HEK293 (cell line): Measurements from ENCODE around the gene GGTA1.

Source experiments
- CTCF ChIA-PET: fragments of 350-600 bp; formaldehyde crosslinking; extraction: SDS; loops from one replicate; lab custom pipeline; 2021; ENCODE audit warnings: antibody characterized with exemption; lab: Yijun Ruan, JAX
- POLR2A ChIA-PET: fragments of 300-600 bp; formaldehyde crosslinking; extraction: SDS; loops from one replicate; lab custom pipeline; 2020; ENCODE audit warnings: antibody characterized with exemption, inconsistent platforms; lab: Yijun Ruan, JAX
- H3K27ac ChIP-seq: fragments of 200-500 bp; sonication (Bioruptor generic); 2 replicates; pipeline ENCODE4 v1.5.1; 2014; ENCODE audit warnings: low read depth, low read length, control low read depth, inconsistent platforms; ENCODE audit errors: extremely low read depth
- H3K36me3 ChIP-seq, 2 experiments: fragments of 200-500 bp in 1 of 2; sonication (Bioruptor generic) in 1 of 2; 1 replicate in 1 of 2; 2 replicates in 1 of 2; pipeline ENCODE4 v1.5.1; 2014 to 2017; ENCODE audit warnings: inconsistent platforms in 2 of 2, low read length in 2 of 2; ENCODE audit not compliant: control insufficient read depth in 2 of 2, insufficient read depth in 1 of 2
- H3K4me1 ChIP-seq: fragments of 200-500 bp; sonication (Bioruptor generic); 2 replicates; pipeline ENCODE4 v1.5.1; 2014; ENCODE audit warnings: mild to moderate bottlenecking, low read length, inconsistent platforms; ENCODE audit not compliant: control insufficient read depth, insufficient read depth
- H3K4me3 ChIP-seq: 2 replicates; pipeline ENCODE4 v1.5.1; 2011; ENCODE audit warnings: low read depth, mild to moderate bottlenecking, control low read depth, low read length, moderate library complexity
- H3K9me3 ChIP-seq: fragments of 200-500 bp; sonication (Bioruptor generic); 2 replicates; pipeline ENCODE4 v1.5.1; 2014; ENCODE audit warnings: low read depth, low read length, inconsistent platforms; ENCODE audit not compliant: control insufficient read depth, insufficient read depth
- CTCF ChIP-seq: fragments of 450-650 bp; formaldehyde crosslinking; IDR thresholded peaks from 2 replicates; pipeline ENCODE4 v1.5.1; 2016; ENCODE audit warnings: missing biosample characterization, missing genetic modification characterization
- EGR2 ChIP-seq: fragments of 450-650 bp; formaldehyde crosslinking; IDR thresholded peaks from 2 replicates; pipeline ENCODE4 v1.5.1; 2016; ENCODE audit warnings: low read depth, missing biosample characterization, missing genetic modification characterization
- FEZF1 ChIP-seq: fragments of 450-650 bp; formaldehyde crosslinking; IDR thresholded peaks from 2 replicates; pipeline ENCODE4 v1.5.1; 2016; ENCODE audit warnings: missing biosample characterization, missing genetic modification characterization
- GLI2 ChIP-seq: fragments of 450-650 bp; formaldehyde crosslinking; IDR thresholded peaks from 2 replicates; pipeline ENCODE4; 2017; ENCODE audit warnings: missing biosample characterization, missing genetic modification characterization, low read depth, borderline replicate concordance
- KLF1 ChIP-seq: fragments of 450-650 bp; formaldehyde crosslinking; IDR thresholded peaks from 2 replicates; pipeline ENCODE4 v1.5.1; 2016; ENCODE audit warnings: missing biosample characterization, missing genetic modification characterization
- KLF16 ChIP-seq: fragments of 450-650 bp; formaldehyde crosslinking; IDR thresholded peaks from 2 replicates; pipeline ENCODE4 v1.5.1; 2017; ENCODE audit warnings: missing biosample characterization, missing genetic modification characterization
- KLF7 ChIP-seq: fragments of 450-650 bp; formaldehyde crosslinking; IDR thresholded peaks from 2 replicates; pipeline ENCODE4 v1.5.1; 2016; ENCODE audit warnings: missing biosample characterization, missing genetic modification characterization, borderline replicate concordance
- KLF8 ChIP-seq: fragments of 450-650 bp; formaldehyde crosslinking; IDR thresholded peaks from 2 replicates; pipeline ENCODE4 v1.5.1; 2016; ENCODE audit warnings: missing biosample characterization, missing genetic modification characterization
- PRDM1 ChIP-seq: fragments of 450-650 bp; formaldehyde crosslinking; IDR thresholded peaks from 2 replicates; pipeline ENCODE4; 2016; ENCODE audit warnings: missing biosample characterization, missing genetic modification characterization
- SP2 ChIP-seq: fragments of 450-650 bp; formaldehyde crosslinking; IDR thresholded peaks from 2 replicates; pipeline ENCODE4 v1.5.1; 2016; ENCODE audit warnings: missing biosample characterization, missing genetic modification characterization
- ZBTB20 ChIP-seq: fragments of 450-650 bp; formaldehyde crosslinking; IDR thresholded peaks from 2 replicates; pipeline ENCODE4 v1.5.1; 2016; ENCODE audit warnings: missing biosample characterization, missing genetic modification characterization
- ZBTB6 ChIP-seq: fragments of 450-650 bp; formaldehyde crosslinking; IDR thresholded peaks from 2 replicates; pipeline ENCODE4 v1.5.1; 2017; ENCODE audit warnings: missing biosample characterization, missing genetic modification characterization
- ZFP37 ChIP-seq: fragments of 450-650 bp; formaldehyde crosslinking; IDR thresholded peaks from 2 replicates; pipeline ENCODE4 v1.5.1; 2016; ENCODE audit warnings: missing biosample characterization, missing genetic modification characterization
- ZIC2 ChIP-seq: fragments of 450-650 bp; formaldehyde crosslinking; IDR thresholded peaks from 2 replicates; pipeline ENCODE4 v1.5.1; 2016; ENCODE audit warnings: missing biosample characterization, missing genetic modification characterization
- ZNF341 ChIP-seq: fragments of 450-650 bp; formaldehyde crosslinking; IDR thresholded peaks from 2 replicates; pipeline ENCODE4; 2016; ENCODE audit warnings: low read depth, missing biosample characterization, missing genetic modification characterization
- ZNF366 ChIP-seq: fragments of 450-650 bp; formaldehyde crosslinking; conservative IDR thresholded peaks from 2 replicates; pipeline ENCODE4 v1.5.1; 2016; ENCODE audit warnings: missing biosample characterization, missing genetic modification characterization
- ZNF391 ChIP-seq: fragments of 450-650 bp; formaldehyde crosslinking; IDR thresholded peaks from 2 replicates; pipeline ENCODE4 v1.5.1; 2016; ENCODE audit warnings: low read depth, missing biosample characterization, missing genetic modification characterization, borderline replicate concordance
- ZNF473 ChIP-seq: fragments of 450-650 bp; formaldehyde crosslinking; IDR thresholded peaks from 2 replicates; pipeline ENCODE4 v1.5.1; 2017; ENCODE audit warnings: missing biosample characterization, missing genetic modification characterization
- ZNF544 ChIP-seq: fragments of 450-650 bp; formaldehyde crosslinking; IDR thresholded peaks from 2 replicates; pipeline ENCODE4 v1.5.0; 2017; ENCODE audit warnings: missing biosample characterization, missing genetic modification characterization
- ZNF549 ChIP-seq: fragments of 450-650 bp; IDR thresholded peaks from 2 replicates; pipeline ENCODE4 v1.5.1; 2018; ENCODE audit warnings: missing biosample characterization, missing genetic modification characterization, mild to moderate bottlenecking, inconsistent platforms, moderate library complexity
- ZNF560 ChIP-seq: fragments of 450-650 bp; formaldehyde crosslinking; IDR thresholded peaks from 2 replicates; pipeline ENCODE4 v1.5.1; 2017; ENCODE audit warnings: missing biosample characterization, missing genetic modification characterization, borderline replicate concordance
- ZNF596 ChIP-seq: fragments of 450-650 bp; IDR thresholded peaks from 2 replicates; pipeline ENCODE4 v1.5.0; 2018; ENCODE audit warnings: missing biosample characterization, mild to moderate bottlenecking, missing genetic modification characterization, moderate library complexity
- ZNF600 ChIP-seq: fragments of 450-650 bp; formaldehyde crosslinking; IDR thresholded peaks from 2 replicates; pipeline ENCODE4 v1.5.1; 2016; ENCODE audit warnings: missing biosample characterization, missing genetic modification characterization
- ZNF704 ChIP-seq: fragments of 450-650 bp; formaldehyde crosslinking; IDR thresholded peaks from 2 replicates; pipeline ENCODE4 v1.5.1; 2016; ENCODE audit warnings: missing biosample characterization, missing genetic modification characterization
- ZNF792 ChIP-seq: fragments of 450-650 bp; formaldehyde crosslinking; IDR thresholded peaks from 2 replicates; pipeline ENCODE4 v1.5.1; 2016; ENCODE audit warnings: missing biosample characterization, missing genetic modification characterization
- ZXDB ChIP-seq: fragments of 450-650 bp; formaldehyde crosslinking; IDR thresholded peaks from 2 replicates; pipeline ENCODE4 v1.5.1; 2016; ENCODE audit warnings: missing biosample characterization, missing genetic modification characterization
- TF ChIP-seq, protein P1 (sequence below): fragments of 450-650 bp; formaldehyde crosslinking; IDR thresholded peaks from 2 replicates; pipeline ENCODE4 v1.5.1; 2016; ENCODE audit warnings: missing biosample characterization, missing genetic modification characterization
- TF ChIP-seq, protein P2 (sequence below): fragments of 450-650 bp; formaldehyde crosslinking; IDR thresholded peaks from 2 replicates; pipeline ENCODE4 v1.5.1; 2016; ENCODE audit warnings: missing biosample characterization, missing genetic modification characterization

GGTA1 gene

DNA sequence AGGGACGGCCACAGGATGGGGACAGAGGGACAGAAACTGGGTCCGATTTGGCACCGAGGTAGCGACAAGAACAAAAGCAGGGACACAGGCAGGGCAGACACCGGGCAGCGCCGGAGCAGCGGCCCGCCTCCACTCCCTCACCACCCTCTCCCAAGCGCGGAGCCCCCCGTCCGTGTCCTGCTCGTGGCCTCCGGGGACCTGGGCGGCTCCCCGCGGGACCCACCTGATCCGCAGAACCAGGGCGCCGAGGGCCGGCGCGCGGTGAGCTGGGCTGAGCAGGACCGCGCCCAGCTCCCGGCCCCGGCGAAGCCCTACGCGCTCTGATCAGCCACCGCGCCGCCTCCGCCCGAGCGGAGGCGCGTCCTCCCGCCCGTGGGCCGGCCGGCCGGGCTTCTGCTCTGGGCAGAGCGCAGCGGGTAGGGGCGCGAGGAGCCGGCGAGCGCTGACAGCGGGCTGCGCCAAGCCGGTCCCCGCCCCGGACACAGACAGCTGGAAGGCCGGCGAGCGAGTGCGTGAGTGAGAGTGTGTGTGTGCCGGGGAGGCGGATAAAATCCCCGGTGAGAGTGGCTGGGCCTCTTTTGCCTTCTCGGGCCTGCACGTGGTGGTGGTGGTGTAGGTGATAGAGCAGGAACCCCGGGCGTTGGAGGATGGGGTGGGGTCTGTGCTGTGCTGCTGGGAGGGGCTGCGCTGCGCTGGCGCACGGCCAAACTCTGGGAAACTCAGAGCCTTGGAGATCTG is at the start of gene GGTA1:
Gene GGTA1 (minus strand): TSS at position 418 of the 738 bp plus-strand sequence. CDS start 31,922 bp downstream, outside the sequence.
- H3K4me3 ChIP-seq = peak within 1 kb of the TSS; percentile 45
- H3K4me1 ChIP-seq = peaks cover 7% of the 10 kb centered on the region
- no peaks in the 10 kb centered on the region for H3K36me3 ChIP-seq
- H3K27ac ChIP-seq = peak within 1 kb of the TSS; percentile 60; the same call in 1 of the 2 replicates
- POLR2A ChIA-PET = interaction anchor here (0.7 to 1.8 kb wide), 6 partner anchors 8 to 513 kb away, joined by 3 to 4 read pairs (median 4); no protein-coding TSS in a partner anchor
- CTCF ChIA-PET = interaction anchor here (0.6 to 1.5 kb wide), 9 partner anchors 17 to 516 kb away, joined by 3 to 6 read pairs (median 3); no protein-coding TSS in a partner anchor
- no peaks in the 10 kb centered on the region for H3K9me3 ChIP-seq
- no peak for TF ChIP-seq ZNF549
- TF ChIP-seq ZNF596 (tag by site-specific recombination) = no peak
- TF ChIP-seq KLF8 = peak; percentile 77
- TF ChIP-seq CTCF (tag by site-specific recombination) = 0 out of 2 replicates have a peak, but pooled peaks have one; percentile 7
- TF ChIP-seq ZXDB = peak; percentile 60
- TF ChIP-seq KLF16 (tag by site-specific recombination) = peak; percentile 71
- 0 out of 2 replicates have a peak, but pooled peaks have one; percentile 28 for TF ChIP-seq ZFP37
- TF ChIP-seq ZNF391 (tag by site-specific recombination) = no peak
- 0 out of 2 replicates have a peak, but pooled peaks have one; percentile 27 for TF ChIP-seq ZNF366 (tag by site-specific recombination)
- peak; percentile 91 for TF ChIP-seq PRDM1 (tag by site-specific recombination)
- TF ChIP-seq, protein P1, sequence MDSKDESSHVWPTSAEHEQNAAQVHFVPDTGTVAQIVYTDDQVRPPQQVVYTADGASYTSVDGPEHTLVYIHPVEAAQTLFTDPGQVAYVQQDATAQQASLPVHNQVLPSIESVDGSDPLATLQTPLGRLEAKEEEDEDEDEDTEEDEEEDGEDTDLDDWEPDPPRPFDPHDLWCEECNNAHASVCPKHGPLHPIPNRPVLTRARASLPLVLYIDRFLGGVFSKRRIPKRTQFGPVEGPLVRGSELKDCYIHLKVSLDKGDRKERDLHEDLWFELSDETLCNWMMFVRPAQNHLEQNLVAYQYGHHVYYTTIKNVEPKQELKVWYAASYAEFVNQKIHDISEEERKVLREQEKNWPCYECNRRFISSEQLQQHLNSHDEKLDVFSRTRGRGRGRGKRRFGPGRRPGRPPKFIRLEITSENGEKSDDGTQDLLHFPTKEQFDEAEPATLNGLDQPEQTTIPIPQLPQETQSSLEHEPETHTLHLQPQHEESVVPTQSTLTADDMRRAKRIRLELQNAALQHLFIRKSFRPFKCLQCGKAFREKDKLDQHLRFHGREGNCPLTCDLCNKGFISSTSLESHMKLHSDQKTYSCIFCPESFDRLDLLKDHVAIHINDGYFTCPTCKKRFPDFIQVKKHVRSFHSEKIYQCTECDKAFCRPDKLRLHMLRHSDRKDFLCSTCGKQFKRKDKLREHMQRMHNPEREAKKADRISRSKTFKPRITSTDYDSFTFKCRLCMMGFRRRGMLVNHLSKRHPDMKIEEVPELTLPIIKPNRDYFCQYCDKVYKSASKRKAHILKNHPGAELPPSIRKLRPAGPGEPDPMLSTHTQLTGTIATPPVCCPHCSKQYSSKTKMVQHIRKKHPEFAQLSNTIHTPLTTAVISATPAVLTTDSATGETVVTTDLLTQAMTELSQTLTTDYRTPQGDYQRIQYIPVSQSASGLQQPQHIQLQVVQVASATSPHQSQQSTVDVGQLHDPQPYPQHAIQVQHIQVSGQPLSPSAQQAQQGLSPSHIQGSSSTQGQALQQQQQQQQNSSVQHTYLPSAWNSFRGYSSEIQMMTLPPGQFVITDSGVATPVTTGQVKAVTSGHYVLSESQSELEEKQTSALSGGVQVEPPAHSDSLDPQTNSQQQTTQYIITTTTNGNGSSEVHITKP (tag by site-specific recombination) = 0 out of 2 replicates have a peak, but pooled peaks have one; percentile 28
- TF ChIP-seq FEZF1 (tag by site-specific recombination) = no peak
- peak; percentile 61 for TF ChIP-seq KLF1 (tag by site-specific recombination)
- TF ChIP-seq, protein P2, sequence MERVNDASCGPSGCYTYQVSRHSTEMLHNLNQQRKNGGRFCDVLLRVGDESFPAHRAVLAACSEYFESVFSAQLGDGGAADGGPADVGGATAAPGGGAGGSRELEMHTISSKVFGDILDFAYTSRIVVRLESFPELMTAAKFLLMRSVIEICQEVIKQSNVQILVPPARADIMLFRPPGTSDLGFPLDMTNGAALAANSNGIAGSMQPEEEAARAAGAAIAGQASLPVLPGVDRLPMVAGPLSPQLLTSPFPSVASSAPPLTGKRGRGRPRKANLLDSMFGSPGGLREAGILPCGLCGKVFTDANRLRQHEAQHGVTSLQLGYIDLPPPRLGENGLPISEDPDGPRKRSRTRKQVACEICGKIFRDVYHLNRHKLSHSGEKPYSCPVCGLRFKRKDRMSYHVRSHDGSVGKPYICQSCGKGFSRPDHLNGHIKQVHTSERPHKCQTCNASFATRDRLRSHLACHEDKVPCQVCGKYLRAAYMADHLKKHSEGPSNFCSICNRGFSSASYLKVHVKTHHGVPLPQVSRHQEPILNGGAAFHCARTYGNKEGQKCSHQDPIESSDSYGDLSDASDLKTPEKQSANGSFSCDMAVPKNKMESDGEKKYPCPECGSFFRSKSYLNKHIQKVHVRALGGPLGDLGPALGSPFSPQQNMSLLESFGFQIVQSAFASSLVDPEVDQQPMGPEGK = peak; percentile 79
- TF ChIP-seq SP2 (tag by site-specific recombination) = peak; percentile 71
- 0 out of 2 replicates have a peak, but pooled peaks have one; percentile 46 for TF ChIP-seq ZNF792 (tag by site-specific recombination)
- no peak for TF ChIP-seq ZNF544 (tag by site-specific recombination)
- TF ChIP-seq ZNF473 (tag by site-specific recombination) = no peak
- peak; percentile 63; the same call in 1 of the 2 replicates for TF ChIP-seq ZNF600 (tag by site-specific recombination)
- peak; percentile 50; the same call in 1 of the 2 replicates for TF ChIP-seq ZIC2 (tag by site-specific recombination)
- TF ChIP-seq ZBTB6 = peak; percentile 84
- TF ChIP-seq ZNF560 (tag by site-specific recombination) = no peak
- peak; percentile 91 for TF ChIP-seq ZBTB20
- TF ChIP-seq EGR2 (tag by site-specific recombination) = peak; percentile 42; the same call in 1 of the 2 replicates
- peak; percentile 30; the same call in 1 of the 2 replicates for TF ChIP-seq ZNF341
- peak; percentile 79; the same call in 1 of the 2 replicates for TF ChIP-seq KLF7 (tag by site-specific recombination)
- peak; percentile 50; the same call in 1 of the 2 replicates for TF ChIP-seq ZNF704 (tag by site-specific recombination)
- no peak for TF ChIP-seq GLI2 (tag by site-specific recombination)
